ENCODE measurements around the gene DENND2A.
"Not testable (repeated sequence)": the region's sequence is repeated elsewhere in the genome, so short reads cannot be mapped to it uniquely, and the experiment has no call there.

DENND2A gene

DNA sequence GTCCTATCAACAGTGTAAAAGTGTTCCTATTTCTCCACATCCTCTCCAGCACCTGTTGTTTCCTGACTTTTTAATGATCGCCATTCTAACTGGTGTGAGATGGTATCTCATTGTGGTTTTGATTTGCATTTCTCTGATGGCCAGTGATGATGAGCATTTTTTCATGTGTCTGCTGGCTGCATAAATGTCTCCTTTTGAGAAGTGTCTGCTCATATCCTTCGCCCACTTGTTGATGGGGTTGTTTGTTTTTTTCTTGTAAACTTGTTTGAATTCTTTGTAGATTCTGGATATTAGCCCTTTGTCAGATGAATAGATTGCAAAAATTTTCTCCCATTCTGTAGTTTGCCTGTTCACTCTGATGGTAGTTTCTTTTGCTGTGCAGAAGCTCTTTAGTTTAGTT, 22.3 kb upstream of the DENND2A start:
- not testable (repeated sequence) for H4K12ac ChIP-seq (ENCODE audit: low read depth, low read length); H3K79me2 ChIP-seq (ENCODE audit: control insufficient read depth, insufficient read depth, low read length, poor library complexity); H3K9ac ChIP-seq (ENCODE audit: low read length); H3K79me1 ChIP-seq (ENCODE audit: low read length); H3K4ac ChIP-seq (ENCODE audit: low read depth, low read length); H3K9me3 ChIP-seq (ENCODE audit: insufficient read depth, low read depth, low read length); H2BK12ac ChIP-seq (ENCODE audit: low read length); H2BK5ac ChIP-seq (ENCODE audit: low read depth, low read length, poor library complexity); H3K27me3 ChIP-seq (ENCODE audit: insufficient read depth, low read length); H3K23ac ChIP-seq (ENCODE audit: low read length); H3K14ac ChIP-seq (ENCODE audit: low read length); H2BK120ac ChIP-seq (ENCODE audit: insufficient read depth, low read length, poor library complexity); H3K27ac ChIP-seq (ENCODE audit: low read depth, low read length); H4K91ac ChIP-seq (ENCODE audit: low read depth, low read length); H3K36me3 ChIP-seq (ENCODE audit: control insufficient read depth in 1 of 2, insufficient read depth in 2 of 2, low read length in 2 of 2); DNase-seq; H2AFZ ChIP-seq (ENCODE audit: insufficient read depth, low read length, poor library complexity); H2AK5ac ChIP-seq (ENCODE audit: low read length); H3K18ac ChIP-seq (ENCODE audit: low read length); H4K8ac ChIP-seq (ENCODE audit: low read depth, low read length); H3K4me2 ChIP-seq (ENCODE audit: low read length); H3K4me1 ChIP-seq (ENCODE audit: control insufficient read depth in 1 of 2, insufficient read depth in 2 of 2, low read length in 2 of 2); H3K4me3 ChIP-seq (ENCODE audit: low read depth, low read length)
- no CpG with 5 or more reads among the region's 2 CpGs for WGBS (ENCODE audit: extremely low coverage, insufficient coverage, insufficient read length)

- Histone ChIP-seq H2BK12ac (ENCODE audit: low read length) (no peak overlapping the region), H2BK120ac (ENCODE audit: insufficient read depth, low read length, poor library complexity) (no peak overlapping the region), H3K36me3 (ENCODE audit: control insufficient read depth in 1 of 2, insufficient read depth in 2 of 2, low read length in 2 of 2) (no peaks in the 10 kb centered on the region), H3K79me2 (ENCODE audit: control insufficient read depth, insufficient read depth, low read length, poor library complexity) (no peaks in the 10 kb centered on the region), H3K79me1 (ENCODE audit: low read length) (peaks cover 3% of the 10 kb centered on the region), H3K27ac (ENCODE audit: low read depth, low read length) (no peak overlapping the region), H3K14ac (ENCODE audit: low read length) (no peak overlapping the region), H3K4me2 (ENCODE audit: low read length) (no peak overlapping the region), H2BK5ac (ENCODE audit: low read depth, low read length, poor library complexity) (no peak overlapping the region), H2AFZ (ENCODE audit: insufficient read depth, low read length, poor library complexity) (no peak overlapping the region), H3K9ac (ENCODE audit: low read length) (no peak overlapping the region), H3K18ac (ENCODE audit: low read length) (no peak overlapping the region), H3K4me3 (ENCODE audit: low read depth, low read length) (no peak overlapping the region), H3K9me3 (ENCODE audit: insufficient read depth, low read depth, low read length) (no peaks in the 10 kb centered on the region), H3K4me1 (ENCODE audit: control insufficient read depth in 1 of 2, insufficient read depth in 2 of 2, low read length in 2 of 2) (peaks cover 6 to 9% of the 10 kb centered on the region in 2 experiments), H3K4ac (ENCODE audit: low read depth, low read length) (no peak overlapping the region), H3K27me3 (ENCODE audit: insufficient read depth, low read length) (no peaks in the 10 kb centered on the region), H2AK5ac (ENCODE audit: low read length) (no peak overlapping the region), H4K12ac (ENCODE audit: low read depth, low read length) (no peak overlapping the region), H4K8ac (ENCODE audit: low read depth, low read length) (no peak overlapping the region), H3K23ac (ENCODE audit: low read length) (no peak overlapping the region), H4K91ac (ENCODE audit: low read depth, low read length) (no peak overlapping the region)
- no CpG with 5 or more reads among the region's 2 CpGs for WGBS (ENCODE audit: extremely low coverage, insufficient coverage, insufficient read length)
- no peak for DNase-seq
These were observed 20.5 kb upstream of the DENND2A start for GRCh38 chr7:140661124-140661523.

- H3K27ac ChIP-seq (ENCODE audit: low read depth, low read length), result no peak overlapping the region
- no peak overlapping the region for H2BK120ac ChIP-seq (ENCODE audit: insufficient read depth, low read length, poor library complexity)
- no peaks in the 10 kb centered on the region for H3K9me3 ChIP-seq (ENCODE audit: insufficient read depth, low read depth, low read length)
- H4K91ac ChIP-seq (ENCODE audit: low read depth, low read length), result no peak overlapping the region
- H2BK5ac ChIP-seq (ENCODE audit: low read depth, low read length, poor library complexity), result no peak overlapping the region
- H3K9ac ChIP-seq (ENCODE audit: low read length), result no peak overlapping the region
- no peak overlapping the region for H2AK5ac ChIP-seq (ENCODE audit: low read length)
- H3K18ac ChIP-seq (ENCODE audit: low read length), result no peak overlapping the region
- H3K4me2 ChIP-seq (ENCODE audit: low read length), result no peak overlapping the region
- no peak overlapping the region for H4K12ac ChIP-seq (ENCODE audit: low read depth, low read length)
- H3K27me3 ChIP-seq (ENCODE audit: insufficient read depth, low read length), result no peaks in the 10 kb centered on the region
- no peak overlapping the region for H3K14ac ChIP-seq (ENCODE audit: low read length)
- no peaks in the 10 kb centered on the region for H3K36me3 ChIP-seq (ENCODE audit: control insufficient read depth in 1 of 2, insufficient read depth in 2 of 2, low read length in 2 of 2)
- no peak overlapping the region for H4K8ac ChIP-seq (ENCODE audit: low read depth, low read length)
- WGBS (ENCODE audit: extremely low coverage, insufficient coverage, insufficient read length), result no CpG with 5 or more reads among the region's 8 CpGs
- peaks cover 3% of the 10 kb centered on the region for H3K79me1 ChIP-seq (ENCODE audit: low read length)
- no peak overlapping the region for H3K23ac ChIP-seq (ENCODE audit: low read length)
- H2AFZ ChIP-seq (ENCODE audit: insufficient read depth, low read length, poor library complexity), result no peak overlapping the region
- no peaks in the 10 kb centered on the region for H3K79me2 ChIP-seq (ENCODE audit: control insufficient read depth, insufficient read depth, low read length, poor library complexity)
- H2BK12ac ChIP-seq (ENCODE audit: low read length), result no peak overlapping the region
- H3K4me1 ChIP-seq (ENCODE audit: control insufficient read depth in 1 of 2, insufficient read depth in 2 of 2, low read length in 2 of 2), result peaks cover 9 to 10% of the 10 kb centered on the region in 2 experiments
- no peak overlapping the region for H3K4me3 ChIP-seq (ENCODE audit: low read depth, low read length)
- H3K4ac ChIP-seq (ENCODE audit: low read depth, low read length), result no peak overlapping the region
- DNase-seq, result no peak
These were observed 19.2 kb upstream of the DENND2A start for GRCh38 chr7:140659856-140660255.

- H3K4me3 ChIP-seq (ENCODE audit: low read depth, low read length), result no peak overlapping the region
- H3K9me3 ChIP-seq (ENCODE audit: insufficient read depth, low read depth, low read length), result no peaks in the 10 kb centered on the region
- no peak overlapping the region for H2BK12ac ChIP-seq (ENCODE audit: low read length)
- no peak overlapping the region for H2BK5ac ChIP-seq (ENCODE audit: low read depth, low read length, poor library complexity)
- H3K9ac ChIP-seq (ENCODE audit: low read length), result no peak overlapping the region
- H3K36me3 ChIP-seq (ENCODE audit: control insufficient read depth in 1 of 2, insufficient read depth in 2 of 2, low read length in 2 of 2), result no peaks in the 10 kb centered on the region
- no peak overlapping the region for H3K14ac ChIP-seq (ENCODE audit: low read length)
- no peak overlapping the region for H4K91ac ChIP-seq (ENCODE audit: low read depth, low read length)
- no peak overlapping the region for H4K12ac ChIP-seq (ENCODE audit: low read depth, low read length)
- no peak overlapping the region for H4K8ac ChIP-seq (ENCODE audit: low read depth, low read length)
- no peak overlapping the region for H3K18ac ChIP-seq (ENCODE audit: low read length)
- H2AFZ ChIP-seq (ENCODE audit: insufficient read depth, low read length, poor library complexity), result no peak overlapping the region
- no peaks in the 10 kb centered on the region for H3K27me3 ChIP-seq (ENCODE audit: insufficient read depth, low read length)
- H3K4me2 ChIP-seq (ENCODE audit: low read length), result no peak overlapping the region
- H3K27ac ChIP-seq (ENCODE audit: low read depth, low read length), result no peak overlapping the region
- peaks cover 3% of the 10 kb centered on the region for H3K79me1 ChIP-seq (ENCODE audit: low read length)
- WGBS (ENCODE audit: extremely low coverage, insufficient coverage, insufficient read length), result no CpG with 5 or more reads among the region's 9 CpGs
- no peaks in the 10 kb centered on the region for H3K79me2 ChIP-seq (ENCODE audit: control insufficient read depth, insufficient read depth, low read length, poor library complexity)
- no peak overlapping the region for H2BK120ac ChIP-seq (ENCODE audit: insufficient read depth, low read length, poor library complexity)
- no peak for DNase-seq
- peaks cover 9 to 10% of the 10 kb centered on the region in 2 experiments for H3K4me1 ChIP-seq (ENCODE audit: control insufficient read depth in 1 of 2, insufficient read depth in 2 of 2, low read length in 2 of 2)
- no peak overlapping the region for H3K23ac ChIP-seq (ENCODE audit: low read length)
- H2AK5ac ChIP-seq (ENCODE audit: low read length), result no peak overlapping the region
- no peak overlapping the region for H3K4ac ChIP-seq (ENCODE audit: low read depth, low read length)
These were observed 17.3 kb upstream of the DENND2A start for GRCh38 chr7:140657891-140658290.
